Testis (tissue), 3 donors: ENCODE results near the gene GRIN1. TPM values are rescaled to one million over a fixed set of nuclear protein-coding genes. Genes with fewer than 3 reads are reported as not detected.

Source experiments
- DNase-seq: peaks from one replicate; pipeline ENCODE4 v3.0.0-alpha.2; 2019
- H3K27ac ChIP-seq, 2 donors: fragments of 200-600 bp; sonication (generic); one replicate each; pipeline ENCODE4 v1.5.1; 2019
- H3K27me3 ChIP-seq: fragments of 200-600 bp; sonication (generic); one replicate; pipeline ENCODE4 v1.5.1; 2019
- H3K36me3 ChIP-seq: fragments of 200-600 bp; sonication (generic); one replicate; pipeline ENCODE4 v1.5.1; 2017; ENCODE audit warnings: low read depth; ENCODE audit errors: missing control alignments
- H3K4me1 ChIP-seq: fragments of 200-600 bp; sonication (generic); one replicate; pipeline ENCODE4 v1.5.1; 2019
- H3K4me3 ChIP-seq, 2 donors: fragments of 200-600 bp; sonication (generic); one replicate each; pipeline ENCODE4 v1.5.1; 2017 to 2019
- H3K9me3 ChIP-seq: fragments of 200-600 bp; sonication (generic); one replicate; pipeline ENCODE4 v1.5.1; 2017
- CTCF ChIP-seq, 3 experiments: fragments of 450-650 bp in 2 of 3; fragments of 200-600 bp in 1 of 3; sonication (generic) in 1 of 3; IDR thresholded peaks; one replicate each; pipeline ENCODE4 v1.5.1; 2016 to 2019; ENCODE audit warnings: antibody characterized with exemption in 3 of 3, mild to moderate bottlenecking in 2 of 3, moderate library complexity in 1 of 3
- POLR2A ChIP-seq: fragments of 450-650 bp; IDR thresholded peaks from one replicate; pipeline ENCODE4 v1.6.1; 2017; ENCODE audit warnings: antibody characterized with exemption, mild to moderate bottlenecking, moderate library complexity
- whole genome bisulfite sequencing, 2 donors: methylation state at CpG; one replicate each; pipeline ENCODE4 v1.1.5; 2018; 5-methylcytosine and 5-hydroxymethylcytosine counted together
- intact Hi-C: fragments of 100-400 bp; cut with DNase I; formaldehyde crosslinking; loops from one replicate; pipeline ENCODE4 v1.15.1; 2023; ENCODE audit warnings: low total_unique reads
- polyA plus RNA-seq: library from polyadenylated mRNA; stranded (reverse); fragments of 350-450 nt; fragmentation: Illumina TruSeq; extraction: RNeasy Lipid Tissue Mini Kit (QIAGEN cat#74804); gene quantifications from one replicate; pipeline ENCODE4 v1.2.3, GENCODE V29; 2014; ENCODE audit warnings: low read depth, low replicate concordance; ENCODE audit not compliant: insufficient read depth
- total RNA-seq, 2 donors: library from RNA; depleted of rRNA; stranded (reverse); fragments of >200 nt; gene quantifications; one replicate each; pipeline ENCODE4 v1.2.3, GENCODE V29; 2016

GRIN1 gene
- total and polyA plus RNA-seq, 3 donors from 2014 or later = 0.79 to 3.8 (median 1.5) TPM

GRCh38 chr9:137179761-137180160 is 40.8 kb downstream of the GRIN1 start:
- Histone ChIP-seq H3K4me3 (no peak overlapping the region), H3K9me3 (no peaks in the 10 kb centered on the region), H3K27me3 (no peaks in the 10 kb centered on the region), H3K4me1 (no peaks in the 10 kb centered on the region), H3K27ac (no peak overlapping the region), H3K36me3 (no peaks in the 10 kb centered on the region)
- TF ChIP-seq POLR2A = no peak
- TF ChIP-seq CTCF (IDR thresholded peaks at IDR 0.05) = no peak
- DNase-seq = no peak
- WGBS, 2 donors = 90 to 97% methylated on average over 10 to 17 of the region's 17 CpGs
- intact Hi-C loops = no loop called here

GRCh38 chr9:137180491-137180890 is 41.5 kb downstream of the GRIN1 start:
- Histone ChIP-seq H3K9me3 (no peaks in the 10 kb centered on the region), H3K4me3 (no peak overlapping the region), H3K4me1 (no peaks in the 10 kb centered on the region), H3K27ac (no peak overlapping the region), H3K27me3 (no peaks in the 10 kb centered on the region), H3K36me3 (no peaks in the 10 kb centered on the region)
- TF ChIP-seq POLR2A (no peak), CTCF (IDR thresholded peaks at IDR 0.05) (no peak)
- WGBS, 2 donors = 95% methylated on average over 4 to 20 of the region's 20 CpGs
- DNase-seq = no peak
- intact Hi-C loops = no loop called here

- DNase-seq = no peak
- no peaks in the 10 kb centered on the region for H3K36me3 ChIP-seq
- no peak overlapping the region for H3K27ac ChIP-seq
- TF ChIP-seq CTCF (IDR thresholded peaks at IDR 0.05) (no peak), POLR2A (no peak)
- H3K27me3 ChIP-seq = no peaks in the 10 kb centered on the region
- peaks cover 5% of the 10 kb centered on the region for H3K4me1 ChIP-seq
- no peaks in the 10 kb centered on the region for H3K9me3 ChIP-seq
- WGBS, 2 donors = 94 to 95% methylated on average over 15 to 22 of the region's 22 CpGs
- no peak overlapping the region for H3K4me3 ChIP-seq
- intact Hi-C loops = no loop called here
These were observed 42.7 kb downstream of the GRIN1 start for GRCh38 chr9:137181680-137182079.

- Histone ChIP-seq H3K36me3 (no peaks in the 10 kb centered on the region), H3K4me1 (peaks cover 16% of the 10 kb centered on the region), H3K27me3 (no peaks in the 10 kb centered on the region), H3K9me3 (no peaks in the 10 kb centered on the region), H3K4me3 (no peak overlapping the region), H3K27ac (no peak overlapping the region)
- intact Hi-C loops = no loop called here
- 89 to 91% methylated on average over 10 to 17 of the region's 17 CpGs for WGBS, 2 donors
- TF ChIP-seq POLR2A (no peak), CTCF (IDR thresholded peaks at IDR 0.05) (no peak)
- DNase-seq = no peak
These were observed 43.9 kb downstream of the GRIN1 start for GRCh38 chr9:137182836-137183235.

GRCh38 chr9:137183980-137184595 is 45.1 kb downstream of the GRIN1 start:
- Histone ChIP-seq H3K36me3 (no peaks in the 10 kb centered on the region), H3K27me3 (no peaks in the 10 kb centered on the region), H3K27ac (no peak overlapping the region), H3K4me1 (peaks cover 16% of the 10 kb centered on the region), H3K9me3 (no peaks in the 10 kb centered on the region), H3K4me3 (no peak overlapping the region)
- TF ChIP-seq CTCF (IDR thresholded peaks at IDR 0.05) (no peak), POLR2A (no peak)
- intact Hi-C loops = no loop called here
- 94% methylated on average over 25 to 27 of the region's 27 CpGs for WGBS, 2 donors
- DNase-seq = no peak
